Measurements from ENCODE around the gene KCNH3.

KCNH3 gene

DNA sequence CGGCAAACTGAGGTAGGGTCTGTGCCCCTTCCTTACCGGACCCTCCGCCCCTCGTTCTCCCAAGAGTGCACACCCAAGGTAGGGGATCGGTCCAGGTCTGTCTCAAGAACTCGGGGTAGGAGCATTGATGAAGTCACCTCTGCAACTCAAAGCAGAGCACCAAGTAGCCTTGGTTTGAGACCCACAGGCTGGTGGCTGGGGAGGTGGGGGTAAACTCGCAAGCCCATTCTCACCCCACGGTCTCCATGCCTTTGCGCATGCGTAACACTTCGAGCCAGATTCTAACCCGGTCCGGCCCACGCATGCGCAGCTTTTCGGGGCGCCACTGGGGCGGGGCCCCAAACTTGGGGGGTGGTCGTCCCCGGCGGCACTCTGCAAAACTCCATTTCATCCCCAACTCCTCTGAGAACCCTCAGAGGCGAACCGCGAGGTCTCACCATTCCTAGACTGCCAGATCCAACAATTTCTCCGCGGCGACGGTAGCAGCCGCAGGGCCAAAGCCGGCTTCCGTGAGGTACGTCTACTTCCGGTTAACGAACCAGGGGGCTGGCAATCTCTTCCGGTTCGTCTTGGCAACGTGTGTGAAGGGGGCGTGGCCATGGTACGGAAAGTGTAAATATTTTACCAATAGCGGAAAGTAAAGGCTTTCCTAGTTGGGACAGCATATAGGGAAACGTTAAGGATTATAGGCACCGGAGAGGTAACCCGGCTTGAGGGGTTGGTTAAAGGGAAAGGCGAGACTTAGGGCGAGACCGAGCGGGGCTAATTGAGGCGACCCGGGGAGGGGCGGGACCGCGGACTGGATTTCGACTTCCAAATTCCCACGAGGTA, 29.0 kb downstream of the KCNH3 start, which contains the start of gene MCRS1 (continued):
- TF ChIP-seq ZNF610 (tag by site-specific recombination; IDR thresholded peaks at IDR 0.05; ENCODE audit: borderline replicate concordance) (0 out of 2 replicates have a peak, but pooled peaks have one; percentile 20), ZNF274 (IDR thresholded peaks at IDR 0.05; ENCODE audit: low read length) (no peak), ZNF274 (tag by site-specific recombination; IDR thresholded peaks at IDR 0.05; ENCODE audit: borderline replicate concordance) (no peak), SP7 (tag by site-specific recombination; IDR thresholded peaks at IDR 0.05) (peak; percentile 85), ZNF214 (tag by site-specific recombination; IDR thresholded peaks at IDR 0.05; ENCODE audit: borderline replicate concordance) (no peak), EGR2 (tag by site-specific recombination; IDR thresholded peaks at IDR 0.05; ENCODE audit: low read depth) (peak; percentile 44), ZNF785 (tag by site-specific recombination; IDR thresholded peaks at IDR 0.05) (no peak), KLF17 (tag by site-specific recombination; IDR thresholded peaks at IDR 0.05) (peak; percentile 74), ZNF677 (tag by site-specific recombination; IDR thresholded peaks at IDR 0.05) (no peak), PRDM4 (tag by site-specific recombination; IDR thresholded peaks at IDR 0.05) (no peak), KLF10 (tag by site-specific recombination; IDR thresholded peaks at IDR 0.05) (peak; percentile 81), ZNF114 (tag by site-specific recombination; IDR thresholded peaks at IDR 0.05) (no peak), ZNF311 (tag by site-specific recombination; IDR thresholded peaks at IDR 0.05; ENCODE audit: borderline replicate concordance) (no peak), ZFP41 (tag by site-specific recombination; IDR thresholded peaks at IDR 0.05; ENCODE audit: borderline replicate concordance) (no peak), ZNF426 (tag by site-specific recombination; IDR thresholded peaks at IDR 0.05) (no peak), BCL11B (tag by site-specific recombination; IDR thresholded peaks at IDR 0.05; ENCODE audit: low read depth) (no peak), ZBTB1 (tag by site-specific recombination; IDR thresholded peaks at IDR 0.05) (no peak), ZNF561 (tag by site-specific recombination; IDR thresholded peaks at IDR 0.05; ENCODE audit: borderline replicate concordance) (no peak), YY2 (tag by site-specific recombination; IDR thresholded peaks at IDR 0.05) (0 out of 2 replicates have a peak, but pooled peaks have one; percentile 32), ZNF521 (tag by site-specific recombination; IDR thresholded peaks at IDR 0.05) (no peak), ZNF10 (tag by site-specific recombination; IDR thresholded peaks at IDR 0.05) (no peak), ZNF670 (tag by site-specific recombination; IDR thresholded peaks at IDR 0.05; ENCODE audit: low read depth) (no peak), ZNF639 (tag by site-specific recombination; IDR thresholded peaks at IDR 0.05) (0 out of 2 replicates have a peak, but pooled peaks have one; percentile 47), ZNF19 (tag by site-specific recombination; IDR thresholded peaks at IDR 0.05; ENCODE audit: low read depth) (no peak), ZNF629 (tag by site-specific recombination; IDR thresholded peaks at IDR 0.05) (peak; percentile 92), MZF1 (tag by site-specific recombination; IDR thresholded peaks at IDR 0.05; ENCODE audit: borderline replicate concordance) (no peak), ZNF202 (tag by site-specific recombination; IDR thresholded peaks at IDR 0.05; ENCODE audit: borderline replicate concordance) (no peak), SCRT1 (tag by site-specific recombination; IDR thresholded peaks at IDR 0.05; ENCODE audit: borderline replicate concordance) (no peak), ZNF175 (tag by site-specific recombination; IDR thresholded peaks at IDR 0.05) (no peak)
- TF ChIP-seq, protein P1, sequence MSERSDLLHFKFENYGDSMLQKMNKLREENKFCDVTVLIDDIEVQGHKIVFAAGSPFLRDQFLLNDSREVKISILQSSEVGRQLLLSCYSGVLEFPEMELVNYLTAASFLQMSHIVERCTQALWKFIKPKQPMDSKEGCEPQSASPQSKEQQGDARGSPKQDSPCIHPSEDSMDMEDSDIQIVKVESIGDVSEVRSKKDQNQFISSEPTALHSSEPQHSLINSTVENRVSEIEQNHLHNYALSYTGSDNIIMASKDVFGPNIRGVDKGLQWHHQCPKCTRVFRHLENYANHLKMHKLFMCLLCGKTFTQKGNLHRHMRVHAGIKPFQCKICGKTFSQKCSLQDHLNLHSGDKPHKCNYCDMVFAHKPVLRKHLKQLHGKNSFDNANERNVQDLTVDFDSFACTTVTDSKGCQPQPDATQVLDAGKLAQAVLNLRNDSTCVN (tag by site-specific recombination; optimal IDR thresholded peaks at IDR 0.05) = peak; percentile 28
- TF ChIP-seq, protein P2, sequence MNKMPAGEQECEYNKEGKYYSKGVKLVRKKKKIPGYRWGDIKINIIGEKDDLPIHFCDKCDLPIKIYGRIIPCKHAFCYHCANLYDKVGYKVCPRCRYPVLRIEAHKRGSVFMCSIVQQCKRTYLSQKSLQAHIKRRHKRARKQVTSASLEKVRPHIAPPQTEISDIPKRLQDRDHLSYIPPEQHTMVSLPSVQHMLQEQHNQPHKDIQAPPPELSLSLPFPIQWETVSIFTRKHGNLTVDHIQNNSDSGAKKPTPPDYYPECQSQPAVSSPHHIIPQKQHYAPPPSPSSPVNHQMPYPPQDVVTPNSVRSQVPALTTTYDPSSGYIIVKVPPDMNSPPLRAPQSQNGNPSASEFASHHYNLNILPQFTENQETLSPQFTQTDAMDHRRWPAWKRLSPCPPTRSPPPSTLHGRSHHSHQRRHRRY (tag by site-specific recombination; IDR thresholded peaks at IDR 0.05) = no peak
- TF ChIP-seq, protein P3, sequence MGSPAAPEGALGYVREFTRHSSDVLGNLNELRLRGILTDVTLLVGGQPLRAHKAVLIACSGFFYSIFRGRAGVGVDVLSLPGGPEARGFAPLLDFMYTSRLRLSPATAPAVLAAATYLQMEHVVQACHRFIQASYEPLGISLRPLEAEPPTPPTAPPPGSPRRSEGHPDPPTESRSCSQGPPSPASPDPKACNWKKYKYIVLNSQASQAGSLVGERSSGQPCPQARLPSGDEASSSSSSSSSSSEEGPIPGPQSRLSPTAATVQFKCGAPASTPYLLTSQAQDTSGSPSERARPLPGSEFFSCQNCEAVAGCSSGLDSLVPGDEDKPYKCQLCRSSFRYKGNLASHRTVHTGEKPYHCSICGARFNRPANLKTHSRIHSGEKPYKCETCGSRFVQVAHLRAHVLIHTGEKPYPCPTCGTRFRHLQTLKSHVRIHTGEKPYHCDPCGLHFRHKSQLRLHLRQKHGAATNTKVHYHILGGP (tag by site-specific recombination; IDR thresholded peaks at IDR 0.05) = no peak

All from HEK293 (cell line).